ENCODE measurements around the gene SPRED2. TPM values are rescaled to one million over a fixed set of nuclear protein-coding genes. Genes with fewer than 3 reads are reported as not detected.

The SPRED2 gene
- total and polyA plus RNA-seq, 2 donors from 2014 or later = 8.9 to 42.3 TPM

GRCh38 chr2:65374999-65375398, 57.4 kb downstream of the SPRED2 start:
- no peak overlapping the region for H3K27ac ChIP-seq (ENCODE audit: low read depth in 2 of 2, low read length in 2 of 2)
- TF ChIP-seq CTCF (IDR thresholded peaks at IDR 0.05; ENCODE audit: borderline replicate concordance, extremely low read depth, insufficient read depth) = no peak
- H3K4me1 ChIP-seq (ENCODE audit: control insufficient read depth in 2 of 3, insufficient read depth in 2 of 3, low read depth in 1 of 3, low read length in 3 of 3) = peaks cover 0 to 49% (median 13%) of the 10 kb centered on the region in 3 donors
- no peak overlapping the region for H3K4me3 ChIP-seq (ENCODE audit: low read length in 3 of 3)
- intact Hi-C loops (cut with DNase I) = no loop called here
- no peaks in the 10 kb centered on the region for H3K27me3 ChIP-seq (ENCODE audit: control insufficient read depth, insufficient read depth, low read length)
- no peak overlapping the region for H3K9ac ChIP-seq (ENCODE audit: low read length in 3 of 3)
- no peak for FAIRE-seq
- H3K9me3 ChIP-seq (ENCODE audit: control insufficient read depth in 2 of 3, insufficient read depth in 1 of 3, low read length in 3 of 3) = no peaks in the 10 kb centered on the region
- no peak for DNase-seq
- H3K36me3 ChIP-seq (ENCODE audit: control insufficient read depth in 2 of 3, insufficient read depth in 3 of 3, low read length in 3 of 3) = no peaks in the 10 kb centered on the region

GRCh38 chr2:65374575-65374974, 57.8 kb downstream of the SPRED2 start:
- DNase-seq (no peak), FAIRE-seq (no peak)
- TF ChIP-seq CTCF (IDR thresholded peaks at IDR 0.05; ENCODE audit: borderline replicate concordance, extremely low read depth, insufficient read depth) = no peak
- H3K27ac ChIP-seq (ENCODE audit: low read depth in 2 of 2, low read length in 2 of 2) = no peak overlapping the region
- intact Hi-C loops (cut with DNase I) = no loop called here
- H3K4me1 ChIP-seq (ENCODE audit: control insufficient read depth in 2 of 3, insufficient read depth in 2 of 3, low read depth in 1 of 3, low read length in 3 of 3) = peaks cover 0 to 45% (median 12%) of the 10 kb centered on the region in 3 donors
- no peaks in the 10 kb centered on the region for H3K9me3 ChIP-seq (ENCODE audit: control insufficient read depth in 2 of 3, insufficient read depth in 1 of 3, low read length in 3 of 3)
- no peak overlapping the region for H3K4me3 ChIP-seq (ENCODE audit: low read length in 3 of 3)
- H3K36me3 ChIP-seq (ENCODE audit: control insufficient read depth in 2 of 3, insufficient read depth in 3 of 3, low read length in 3 of 3) = no peaks in the 10 kb centered on the region
- H3K27me3 ChIP-seq (ENCODE audit: control insufficient read depth, insufficient read depth, low read length) = no peaks in the 10 kb centered on the region
- H3K9ac ChIP-seq (ENCODE audit: low read length in 3 of 3) = no peak overlapping the region

GRCh38 chr2:65373365-65373918, 59.0 kb downstream of the SPRED2 start:
- H3K9ac ChIP-seq (ENCODE audit: low read length in 3 of 3) = no peak overlapping the region
- H3K4me3 ChIP-seq (ENCODE audit: low read length in 3 of 3) = no peak overlapping the region
- H3K36me3 ChIP-seq (ENCODE audit: control insufficient read depth in 2 of 3, insufficient read depth in 3 of 3, low read length in 3 of 3) = no peaks in the 10 kb centered on the region
- no peak overlapping the region for H3K27ac ChIP-seq (ENCODE audit: low read depth in 2 of 2, low read length in 2 of 2)
- no peak for TF ChIP-seq CTCF (IDR thresholded peaks at IDR 0.05; ENCODE audit: borderline replicate concordance, extremely low read depth, insufficient read depth)
- intact Hi-C loops (cut with DNase I) = no loop called here
- no peaks in the 10 kb centered on the region for H3K9me3 ChIP-seq (ENCODE audit: control insufficient read depth in 2 of 3, insufficient read depth in 1 of 3, low read length in 3 of 3)
- DNase-seq = no peak
- no peaks in the 10 kb centered on the region for H3K27me3 ChIP-seq (ENCODE audit: control insufficient read depth, insufficient read depth, low read length)
- peaks cover 0 to 44% (median 12%) of the 10 kb centered on the region in 3 donors for H3K4me1 ChIP-seq (ENCODE audit: control insufficient read depth in 2 of 3, insufficient read depth in 2 of 3, low read depth in 1 of 3, low read length in 3 of 3)
- no peak for FAIRE-seq

- H3K9ac ChIP-seq (ENCODE audit: low read length in 3 of 3) = no peak overlapping the region
- TF ChIP-seq CTCF (IDR thresholded peaks at IDR 0.05; ENCODE audit: borderline replicate concordance, extremely low read depth, insufficient read depth) = no peak
- DNase-seq (no peak), FAIRE-seq (no peak)
- H3K4me1 ChIP-seq (ENCODE audit: control insufficient read depth in 2 of 3, insufficient read depth in 2 of 3, low read depth in 1 of 3, low read length in 3 of 3) = peaks cover 0 to 36% (median 10%) of the 10 kb centered on the region in 3 donors
- H3K4me3 ChIP-seq (ENCODE audit: low read length in 3 of 3) = no peak overlapping the region
- no peaks in the 10 kb centered on the region for H3K27me3 ChIP-seq (ENCODE audit: control insufficient read depth, insufficient read depth, low read length)
- H3K27ac ChIP-seq (ENCODE audit: low read depth in 2 of 2, low read length in 2 of 2) = no peak overlapping the region
- H3K36me3 ChIP-seq (ENCODE audit: control insufficient read depth in 2 of 3, insufficient read depth in 3 of 3, low read length in 3 of 3) = no peaks in the 10 kb centered on the region
- no peaks in the 10 kb centered on the region for H3K9me3 ChIP-seq (ENCODE audit: control insufficient read depth in 2 of 3, insufficient read depth in 1 of 3, low read length in 3 of 3)
- intact Hi-C loops (cut with DNase I) = no loop called here
Observed at GRCh38 chr2:65372619-65373018, 59.8 kb downstream of the SPRED2 start.
